A673 (cell line): Measurements from ENCODE around the gene MTHFD2. TPM values are rescaled to one million over a fixed set of nuclear protein-coding genes. Genes with fewer than 3 reads are reported as not detected.

Source experiments
- BruUV-seq: library from RNA; stranded (reverse); fragments of 400-500 nt; replicated peaks from 2 replicates; lab custom pipeline; 2021; lab: Mats Ljungman, UMichigan
- CTCF ChIA-PET: fragments of 300-600 bp; sonication (Branson Sonifier 250); formaldehyde crosslinking; loops from one replicate; lab custom pipeline; 2022; ENCODE audit warnings: antibody characterized with exemption; lab: Charles Lee
- POLR2A ChIA-PET: fragments of 300-600 bp; sonication (Branson Sonifier 250); formaldehyde crosslinking; loops from one replicate; lab custom pipeline; 2022; ENCODE audit warnings: antibody characterized with exemption; ENCODE audit not compliant: low non-redundant PET; lab: Charles Lee
- DNase-seq: peaks from one replicate; pipeline ENCODE4 v3.0.0-alpha.2; 2015; ENCODE audit warnings: low spot score
- H3K27ac ChIP-seq: fragments of 200-600 bp; sonication (generic); 2 replicates; pipeline ENCODE4 v1.5.1; 2016; ENCODE audit warnings: mixed run types, low read depth, mild to moderate bottlenecking, mixed read lengths, antibody characterized with exemption, low read length; ENCODE audit not compliant: poor library complexity, severe bottlenecking
- H3K27me3 ChIP-seq: fragments of 200-600 bp; sonication (generic); replicated peaks from 2 replicates; pipeline ENCODE4 v1.6.1; 2017; ENCODE audit warnings: mixed run types, low read depth, mild to moderate bottlenecking, mixed read lengths, antibody characterized with exemption, low read length; ENCODE audit not compliant: insufficient read depth, poor library complexity
- H3K36me3 ChIP-seq: fragments of 200-600 bp; sonication (generic); 2 replicates; pipeline ENCODE4 v1.6.1; 2016; ENCODE audit warnings: mixed run types, mild to moderate bottlenecking, mixed read lengths, antibody characterized with exemption, low read length; ENCODE audit not compliant: insufficient read depth, poor library complexity, severe bottlenecking
- H3K4me1 ChIP-seq: fragments of 200-600 bp; sonication (generic); 2 replicates; pipeline ENCODE4 v1.6.1; 2017; ENCODE audit warnings: mixed run types, mild to moderate bottlenecking, mixed read lengths, antibody characterized with exemption, low read length; ENCODE audit not compliant: insufficient read depth, poor library complexity, severe bottlenecking
- H3K4me3 ChIP-seq: fragments of 200-600 bp; sonication (generic); 2 replicates; pipeline ENCODE4 v1.5.1; 2016; ENCODE audit warnings: low read depth, mixed run types, mild to moderate bottlenecking, mixed read lengths, low read length; ENCODE audit not compliant: poor library complexity, severe bottlenecking
- H3K9me3 ChIP-seq: fragments of 200-600 bp; sonication (generic); 2 replicates; pipeline ENCODE4 v1.6.1; 2016; ENCODE audit warnings: mixed run types, low read depth, mild to moderate bottlenecking, mixed read lengths, antibody characterized with exemption, low read length; ENCODE audit not compliant: poor library complexity, severe bottlenecking
- CTCF ChIP-seq: fragments of 300-800, 200-600 bp; sonication (generic); conservative IDR thresholded peaks from 2 replicates; pipeline ENCODE4 v1.5.1; 2017; ENCODE audit warnings: low read depth, mild to moderate bottlenecking, antibody characterized with exemption, low read length, moderate library complexity, mixed read lengths
- EZH2 ChIP-seq: fragments of 200-600 bp; sonication (generic); IDR thresholded peaks from 2 replicates; pipeline ENCODE4 v1.6.1; 2017; ENCODE audit warnings: borderline replicate concordance, low read depth, mild to moderate bottlenecking, mixed read lengths, antibody characterized with exemption, low read length; ENCODE audit not compliant: poor library complexity, severe bottlenecking
- intact Hi-C: fragments of 100-400 bp; cut with micrococcal nuclease; formaldehyde crosslinking; loops from one replicate; pipeline ENCODE4 v1.10.0; 2022; ENCODE audit not compliant: unreplicated experiment
- total RNA-seq: library from RNA; stranded (reverse); gene quantifications from 2 replicates; pipeline ENCODE4 v1.2.3, GENCODE V29; 2021

Gene MTHFD2
- total RNA-seq, 1 experiment from 2014 or later = 252 TPM

GRCh38 chr2:74188018-74188601, 10.3 kb upstream of the MTHFD2 start:
- no peak for TF ChIP-seq CTCF
- no peak for TF ChIP-seq EZH2
- no peak overlapping the region for H3K27ac ChIP-seq
- CTCF ChIA-PET = no interaction called here

DNA sequence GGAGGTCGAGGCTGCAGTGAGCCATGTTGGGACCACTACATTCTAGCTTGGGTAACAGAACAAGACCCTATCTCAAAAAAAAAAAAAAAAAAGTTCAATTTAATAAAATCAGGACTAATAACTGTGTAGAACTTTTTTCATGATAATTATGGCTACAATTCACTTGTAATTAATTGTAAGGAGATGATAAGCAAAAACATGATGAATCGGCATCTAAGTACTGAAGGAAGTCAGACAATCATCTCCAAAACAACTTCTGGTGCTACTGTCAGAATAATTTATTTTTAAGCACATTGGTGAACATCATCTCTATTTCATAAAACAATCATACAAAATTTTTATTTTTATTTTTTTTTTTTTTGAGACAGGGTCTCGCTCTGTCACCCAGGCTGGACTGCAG, 9.7 kb upstream of the MTHFD2 start:
- Histone ChIP-seq H3K27ac (no peak overlapping the region), H3K9me3 (no peaks in the 10 kb centered on the region), H3K4me1 (no peaks in the 10 kb centered on the region), H3K27me3 (no peaks in the 10 kb centered on the region), H3K4me3 (no peak overlapping the region), H3K36me3 (no peaks in the 10 kb centered on the region)
- ChIA-PET POLR2A (no interaction called here), CTCF (no interaction called here)
- intact Hi-C loops = no loop called here
- no peak for TF ChIP-seq EZH2
- no peak for TF ChIP-seq CTCF
- DNase-seq = no peak
- no TSS peak for BruUV-seq

More at GRCh38 chr2:74188018-74188601, 10.3 kb upstream of the MTHFD2 start:
- H3K4me3 ChIP-seq = no peak overlapping the region
- H3K4me1 ChIP-seq = no peaks in the 10 kb centered on the region
- no peaks in the 10 kb centered on the region for H3K9me3 ChIP-seq
- POLR2A ChIA-PET = no interaction called here
- intact Hi-C loops = no loop called here
- BruUV-seq = no TSS peak
- DNase-seq = no peak
- no peaks in the 10 kb centered on the region for H3K27me3 ChIP-seq
- no peaks in the 10 kb centered on the region for H3K36me3 ChIP-seq

GRCh38 chr2:74191596-74192380, 6.6 kb upstream of the MTHFD2 start:
- BruUV-seq = no TSS peak
- no peak for TF ChIP-seq CTCF
- TF ChIP-seq EZH2 = no peak
- Histone ChIP-seq H3K27me3 (no peaks in the 10 kb centered on the region), H3K36me3 (no peaks in the 10 kb centered on the region), H3K9me3 (no peaks in the 10 kb centered on the region), H3K4me3 (no peak overlapping the region), H3K27ac (no peak overlapping the region), H3K4me1 (no peaks in the 10 kb centered on the region)
- DNase-seq = no peak
- intact Hi-C loops = no loop called here
- ChIA-PET POLR2A (no interaction called here), CTCF (no interaction called here)
